ENCODE results near the gene SELENOI. TPM values are rescaled to one million over a fixed set of nuclear protein-coding genes. Genes with fewer than 3 reads are reported as not detected.

The SELENOI gene
- total and polyA plus RNA-seq, 11 donors = 1.9 to 14.9 (median 10.2) TPM

DNA sequence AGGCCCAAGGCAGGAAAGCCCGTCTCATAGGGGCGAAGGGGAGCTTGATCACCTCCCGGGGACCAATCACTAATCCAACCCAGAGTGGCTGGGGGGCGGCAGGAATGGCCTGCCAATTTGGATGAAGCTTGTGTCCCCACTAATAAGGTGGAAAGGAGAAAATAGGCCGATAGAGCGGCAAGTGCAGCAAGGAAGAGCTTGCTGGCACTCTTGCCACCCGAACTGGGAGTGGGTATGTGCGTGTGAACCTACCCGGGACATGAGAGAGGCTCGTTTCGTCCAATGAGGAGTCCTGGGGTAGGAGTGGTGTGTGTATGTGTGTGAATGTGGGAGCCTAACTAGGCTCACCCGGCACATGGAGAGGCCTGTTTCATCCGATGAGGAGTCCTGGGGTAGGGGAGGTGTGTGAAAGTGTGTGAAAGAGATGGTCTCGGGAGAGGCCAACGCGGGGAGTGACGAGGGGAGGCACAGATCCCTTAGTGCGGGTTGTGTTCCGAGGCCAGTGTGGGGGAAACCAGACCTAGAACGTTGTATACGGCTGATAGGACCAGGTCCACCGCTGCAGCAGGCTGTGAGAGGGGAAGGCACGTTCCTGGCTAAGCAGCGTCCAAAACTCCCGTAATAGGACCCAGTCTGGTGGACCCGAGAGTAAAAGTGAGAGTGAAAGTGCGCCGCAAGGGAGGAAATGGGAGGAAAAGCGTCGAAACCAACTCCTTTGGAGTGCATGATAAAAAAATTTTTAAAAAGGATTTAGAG is 47.1 kb upstream of the SELENOI start:
- H3K27ac ChIP-seq = peak overlapping the region in 11 of 12 donors; percentile 28 to 94 (median 68)
- H3K9me3 ChIP-seq = no peaks in the 10 kb centered on the region
- no peak for TF ChIP-seq POLR2A (IDR thresholded peaks at IDR 0.05)
- TF ChIP-seq, protein P1, sequence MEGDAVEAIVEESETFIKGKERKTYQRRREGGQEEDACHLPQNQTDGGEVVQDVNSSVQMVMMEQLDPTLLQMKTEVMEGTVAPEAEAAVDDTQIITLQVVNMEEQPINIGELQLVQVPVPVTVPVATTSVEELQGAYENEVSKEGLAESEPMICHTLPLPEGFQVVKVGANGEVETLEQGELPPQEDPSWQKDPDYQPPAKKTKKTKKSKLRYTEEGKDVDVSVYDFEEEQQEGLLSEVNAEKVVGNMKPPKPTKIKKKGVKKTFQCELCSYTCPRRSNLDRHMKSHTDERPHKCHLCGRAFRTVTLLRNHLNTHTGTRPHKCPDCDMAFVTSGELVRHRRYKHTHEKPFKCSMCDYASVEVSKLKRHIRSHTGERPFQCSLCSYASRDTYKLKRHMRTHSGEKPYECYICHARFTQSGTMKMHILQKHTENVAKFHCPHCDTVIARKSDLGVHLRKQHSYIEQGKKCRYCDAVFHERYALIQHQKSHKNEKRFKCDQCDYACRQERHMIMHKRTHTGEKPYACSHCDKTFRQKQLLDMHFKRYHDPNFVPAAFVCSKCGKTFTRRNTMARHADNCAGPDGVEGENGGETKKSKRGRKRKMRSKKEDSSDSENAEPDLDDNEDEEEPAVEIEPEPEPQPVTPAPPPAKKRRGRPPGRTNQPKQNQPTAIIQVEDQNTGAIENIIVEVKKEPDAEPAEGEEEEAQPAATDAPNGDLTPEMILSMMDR (IDR thresholded peaks at IDR 0.05) = no peak
- DNase-seq = peak in 2 of 5 donors; percentile 32 to 38
- H3K4me1 ChIP-seq = peaks cover 0 to 19% (median 5%) of the 10 kb centered on the region in 12 donors
- no peaks in the 10 kb centered on the region for H3K27me3 ChIP-seq
- H3K4me3 ChIP-seq = peak overlapping the region; percentile 35 to 82 (median 61)
- no peaks in the 10 kb centered on the region for H3K36me3 ChIP-seq
- peak; percentile 45 to 73 (median 72) for ATAC-seq
- 9 to 16% (median 14%) methylated on average over 30 of the region's 30 CpGs for WGBS, 4 donors
- intact Hi-C loops (cut with DNase I) = no loop called here

GRCh38 chr2:26299471-26300101 is 46.4 kb upstream of the SELENOI start:
- H3K4me3 ChIP-seq = peak overlapping the region; percentile 35 to 82 (median 61)
- intact Hi-C loops (cut with DNase I) = no loop called here
- DNase-seq (no peak), ATAC-seq (peak; percentile 43 to 62 (median 56))
- H3K4me1 ChIP-seq = peaks cover 0 to 19% (median 5%) of the 10 kb centered on the region in 12 donors
- 2 to 8% (median 5%) methylated on average over 9 of the region's 9 CpGs for WGBS, 4 donors
- TF ChIP-seq, protein P1 (IDR thresholded peaks at IDR 0.05) = no peak
- no peak for TF ChIP-seq POLR2A (IDR thresholded peaks at IDR 0.05)
- no peaks in the 10 kb centered on the region for H3K36me3 ChIP-seq
- no peaks in the 10 kb centered on the region for H3K27me3 ChIP-seq
- no peaks in the 10 kb centered on the region for H3K9me3 ChIP-seq
- peak overlapping the region in 11 of 12 donors; percentile 28 to 94 (median 68) for H3K27ac ChIP-seq

GRCh38 chr2:26300234-26300925 is 45.6 kb upstream of the SELENOI start:
- ATAC-seq = peak in 3 of 4 donors; percentile 11 to 34 (median 19)
- no peaks in the 10 kb centered on the region for H3K27me3 ChIP-seq
- peak overlapping the region in 11 of 12 donors; percentile 14 to 94 (median 68) for H3K27ac ChIP-seq
- peaks cover 0 to 19% (median 5%) of the 10 kb centered on the region in 12 donors for H3K4me1 ChIP-seq
- 49 to 55% (median 52%) methylated on average over 22 of the region's 22 CpGs for WGBS, 4 donors
- peak in 1 of 5 donors; percentile 45 for DNase-seq
- intact Hi-C loops (cut with DNase I) = no loop called here
- H3K36me3 ChIP-seq = no peaks in the 10 kb centered on the region
- peak overlapping the region in 11 of 12 donors; percentile 45 to 82 (median 62) for H3K4me3 ChIP-seq
- no peak for TF ChIP-seq POLR2A (IDR thresholded peaks at IDR 0.05)
- TF ChIP-seq, protein P1 (IDR thresholded peaks at IDR 0.05) = no peak
- no peaks in the 10 kb centered on the region for H3K9me3 ChIP-seq
